ENCODE measurements around the gene DEDD2.
A peak's percentile ranks its signal among the peaks of the same experiment; 100 is the strongest.

The DEDD2 gene

GRCh38 chr19:42226886-42227285 is 9.4 kb upstream of the DEDD2 start:
- no peak for DNase-seq

DNA sequence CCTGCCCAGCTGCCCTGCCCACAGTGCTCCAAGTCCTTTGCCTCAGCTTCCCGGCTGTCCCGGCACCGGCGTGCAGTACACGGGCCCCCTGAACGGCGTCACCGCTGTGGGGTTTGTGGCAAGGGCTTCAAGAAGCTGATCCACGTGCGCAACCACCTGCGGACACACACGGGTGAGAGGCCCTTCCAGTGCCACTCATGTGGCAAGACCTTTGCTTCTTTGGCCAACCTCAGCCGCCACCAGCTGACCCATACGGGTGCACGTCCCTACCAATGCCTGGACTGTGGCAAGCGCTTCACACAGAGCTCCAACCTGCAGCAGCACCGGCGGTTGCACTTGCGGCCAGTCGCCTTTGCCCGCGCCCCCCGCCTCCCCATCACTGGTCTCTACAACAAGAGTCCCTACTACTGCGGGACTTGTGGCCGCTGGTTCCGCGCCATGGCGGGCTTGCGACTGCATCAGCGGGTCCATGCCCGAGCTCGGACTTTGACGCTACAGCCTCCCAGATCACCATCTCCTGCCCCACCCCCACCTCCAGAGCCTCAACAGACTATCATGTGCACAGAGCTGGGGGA is 8.3 kb upstream of the DEDD2 start:
- no peak for DNase-seq

GRCh38 chr19:42224940-42225717 is 7.7 kb upstream of the DEDD2 start:
- no peak for DNase-seq

- DNase-seq: no peak
These were observed 3.2 kb upstream of the DEDD2 start for GRCh38 chr19:42220751-42221097.

DNA sequence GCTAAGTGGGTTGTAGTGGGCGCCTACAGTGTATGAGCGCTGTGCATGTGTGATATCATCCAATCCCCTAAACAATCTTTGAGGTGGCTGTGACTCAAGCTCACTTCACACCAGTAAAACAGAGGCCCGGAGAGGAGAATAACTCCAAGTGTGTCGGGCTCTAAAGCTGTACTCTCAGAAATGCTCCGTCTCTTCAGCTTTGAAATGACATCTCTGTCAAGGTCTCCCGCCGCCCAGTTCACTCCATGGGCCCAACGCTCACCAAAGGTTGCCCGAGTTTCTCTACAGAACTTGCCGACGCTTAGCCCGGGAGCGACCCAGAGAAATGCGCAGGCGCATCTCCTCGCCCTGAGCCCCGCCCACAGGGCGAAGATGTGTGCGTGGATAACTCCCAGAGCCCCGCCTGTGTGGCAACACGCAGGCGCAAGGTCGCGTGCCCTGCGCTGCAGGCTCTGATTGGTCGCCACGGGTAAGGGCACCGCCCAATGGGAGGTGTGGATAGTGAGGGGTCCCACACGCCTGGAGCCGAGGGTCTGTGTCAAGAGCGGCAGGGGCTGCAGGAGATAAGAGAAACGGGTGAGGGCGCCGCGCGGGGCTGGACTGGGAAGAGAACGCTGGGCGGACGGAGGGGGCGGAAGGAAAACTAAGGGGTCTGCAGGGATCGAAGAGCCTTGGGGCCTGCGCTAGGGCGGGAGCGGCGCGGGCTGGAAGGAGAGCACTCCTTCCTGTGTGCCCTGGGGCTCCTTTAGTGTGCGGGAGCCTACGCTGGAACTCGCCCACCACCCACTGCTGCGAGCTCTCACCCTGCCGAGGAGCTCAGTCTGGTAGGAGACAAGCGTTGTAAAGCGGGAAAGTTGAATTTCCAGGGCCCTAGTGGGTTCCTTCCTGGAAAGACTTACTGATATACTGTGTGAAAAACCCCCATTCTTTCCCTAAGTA is 2.6 kb upstream of the DEDD2 start, which contains the start of gene ZNF526:
Gene ZNF526, plus strand, starts transcription at position 501 of the 939 bp plus-strand sequence. CDS start 4,092 bp downstream, outside the sequence.
- DNase-seq: peak; percentile 97

- peak; percentile 12 for DNase-seq
These were observed 591 bp downstream of the DEDD2 start for GRCh38 chr19:42216653-42217519.

DNA sequence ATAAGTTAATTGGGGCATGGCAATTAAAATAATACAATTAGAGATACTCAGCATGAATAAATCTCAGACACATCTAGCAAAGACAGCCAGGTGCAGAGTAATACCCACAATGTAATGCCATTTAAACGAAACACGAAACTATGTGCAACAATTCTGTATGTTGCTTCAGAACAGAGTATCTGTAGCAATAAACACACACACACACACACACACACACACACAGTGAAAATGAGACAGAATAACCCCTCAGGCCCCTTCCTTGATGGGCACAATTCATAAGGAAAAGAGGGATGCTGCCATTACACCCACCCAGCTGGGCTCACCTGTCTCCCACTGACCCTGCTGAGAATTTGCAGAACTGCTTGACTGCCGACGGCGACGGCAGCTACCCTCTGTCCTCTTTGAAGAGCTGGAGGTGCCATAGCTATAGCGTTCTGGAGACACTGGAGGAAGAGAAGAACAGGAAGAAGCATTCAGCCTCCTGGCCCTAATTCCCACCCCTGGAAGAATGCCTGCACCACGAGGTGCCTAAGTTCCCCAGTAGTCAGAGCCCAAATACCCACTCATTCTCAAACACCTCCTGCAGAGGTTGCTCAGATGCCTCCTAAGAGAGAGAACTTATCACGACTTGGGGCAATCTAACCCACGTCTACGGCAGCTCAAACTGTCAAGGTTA is 2.5 kb downstream of the DEDD2 start:
- no peak for DNase-seq

- DNase-seq: no peak
These were observed 4.6 kb downstream of the DEDD2 start for GRCh38 chr19:42212886-42213285.

- DNase-seq: no peak
These were observed 8.9 kb downstream of the DEDD2 start for GRCh38 chr19:42208612-42209011.

DNA sequence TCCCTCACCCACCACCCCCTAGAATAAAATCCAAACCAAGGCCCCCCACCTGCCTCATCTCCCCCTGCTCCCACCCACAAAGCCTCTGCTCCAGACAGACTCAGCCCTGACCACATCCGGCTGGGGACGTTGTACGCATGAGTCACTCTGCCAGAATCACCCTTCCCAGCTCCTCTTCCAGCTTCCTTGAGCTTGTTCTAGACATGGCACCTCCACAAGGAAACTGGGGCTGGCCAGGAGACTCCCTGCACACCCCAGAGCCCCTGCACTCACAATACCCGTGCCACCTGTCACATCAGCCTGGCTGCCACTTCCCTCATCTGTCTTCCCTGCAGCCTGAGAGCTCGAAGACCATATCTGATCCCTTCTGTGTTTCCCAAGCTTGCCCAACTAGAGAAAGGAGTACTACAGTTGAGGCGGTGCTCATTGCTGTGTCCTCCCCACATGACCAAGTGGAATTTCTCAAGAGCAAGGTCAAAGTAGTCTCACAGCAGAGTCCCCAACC is 9.7 kb downstream of the DEDD2 start:
- DNase-seq: no peak

DNA sequence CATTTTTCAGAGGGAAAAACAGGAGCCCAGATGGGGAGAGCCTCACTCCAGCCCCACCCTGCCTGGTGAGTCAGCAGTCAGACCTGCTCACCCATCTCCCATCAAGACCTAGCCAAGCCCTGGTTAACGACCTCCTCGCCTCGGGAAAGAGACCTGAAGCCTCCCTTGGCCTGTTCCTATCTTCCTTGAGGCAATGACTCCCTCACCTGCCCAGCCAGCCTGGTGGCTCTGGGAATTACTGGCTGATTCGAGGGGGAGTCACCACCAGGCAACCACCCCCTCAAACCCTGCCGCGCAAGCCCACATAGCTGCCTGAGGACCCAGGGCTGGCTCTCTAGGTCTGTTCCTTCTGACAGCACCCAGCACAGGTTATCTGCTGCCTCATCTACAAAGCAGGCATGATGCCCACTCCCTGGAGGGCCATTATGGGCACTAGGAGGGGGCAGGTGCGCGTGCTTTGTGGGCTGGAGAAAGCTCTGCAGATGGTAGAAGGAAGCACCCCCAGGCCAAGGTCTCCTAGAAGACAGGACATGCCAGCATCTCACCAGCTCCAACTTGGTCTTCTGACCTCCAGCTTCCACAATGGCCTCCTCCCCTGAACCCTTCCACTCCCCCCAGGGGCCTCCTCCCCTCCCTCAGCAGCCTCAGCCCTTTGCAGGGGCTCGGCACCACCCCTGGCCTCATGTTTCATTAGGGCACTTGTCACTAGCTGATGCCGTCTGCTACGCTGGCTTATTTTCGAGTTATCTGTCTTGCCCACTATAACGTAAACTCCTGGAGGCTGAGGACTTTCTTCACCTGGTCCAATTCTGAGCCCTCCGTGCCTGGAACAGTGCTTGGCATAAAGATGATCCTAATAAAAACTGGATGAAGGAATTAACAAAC is 10.4 kb downstream of the DEDD2 start:
- DNase-seq: no peak

DNA sequence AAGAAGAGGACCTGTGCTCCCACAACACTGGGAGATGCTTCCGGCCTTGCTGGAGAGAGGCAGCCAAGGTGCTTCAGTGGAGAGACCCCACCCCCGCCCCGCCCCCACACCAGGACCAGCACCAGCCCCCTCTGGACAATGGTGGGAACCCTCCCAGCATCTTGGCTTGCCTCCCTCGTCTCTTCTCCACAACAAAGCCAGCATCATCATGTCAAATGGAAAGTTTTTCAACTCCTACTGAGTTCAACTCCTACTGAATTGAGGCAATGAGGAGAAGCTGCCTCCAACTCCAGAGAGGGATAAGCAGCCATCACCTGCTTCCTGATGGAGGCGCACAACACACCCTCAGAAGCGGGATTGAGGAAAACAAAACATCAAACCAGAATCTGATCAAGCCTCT is 12.8 kb downstream of the DEDD2 start:
- no peak for DNase-seq

DNA sequence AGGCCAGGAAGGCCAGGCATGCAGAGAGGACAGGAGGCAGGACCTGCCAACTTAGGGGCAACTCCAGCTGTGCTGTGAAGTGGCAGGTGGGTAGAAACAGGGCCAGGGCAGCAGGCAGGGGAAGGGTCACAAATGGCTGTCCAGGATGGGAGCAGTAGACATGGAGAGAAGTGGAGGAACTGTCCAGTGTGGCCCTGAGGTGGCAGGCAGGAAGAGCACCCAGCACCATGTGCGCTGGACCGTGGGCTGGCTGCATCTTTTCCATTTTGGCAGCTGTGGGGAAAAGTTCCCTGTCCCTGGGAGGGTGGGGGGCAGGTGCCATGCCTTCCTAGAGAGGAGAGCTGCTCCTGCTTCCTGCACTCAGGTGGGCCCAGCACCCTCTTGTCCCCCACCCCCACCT is 13.8 kb downstream of the DEDD2 start:
- DNase-seq: no peak

DNA sequence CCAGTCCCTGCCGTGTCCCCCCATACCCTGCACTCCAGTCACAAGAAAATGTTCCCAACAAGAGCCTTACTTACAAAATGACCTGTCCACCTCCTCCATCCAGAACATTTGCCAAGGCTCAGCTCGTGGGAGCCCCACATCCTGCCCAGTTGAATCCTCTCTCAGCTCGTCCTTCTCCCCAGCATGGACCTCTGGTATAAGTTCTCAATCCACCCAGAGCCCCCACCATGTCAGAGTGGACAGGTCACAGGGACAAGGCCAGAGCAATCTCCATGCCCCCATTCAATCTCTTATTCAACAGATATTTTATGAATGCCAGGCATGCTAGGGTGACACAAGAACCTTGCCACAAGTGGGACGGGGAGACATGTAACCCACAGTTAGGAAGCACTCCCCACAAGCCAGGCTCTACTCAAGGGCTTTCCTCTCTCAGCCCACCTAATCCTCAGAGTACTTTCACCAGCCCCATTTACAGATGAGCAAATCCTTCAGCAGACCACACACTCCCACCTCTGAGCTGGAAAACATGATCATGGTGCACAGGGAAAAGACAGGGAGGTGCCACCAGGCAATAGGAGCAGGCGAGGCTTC is 15.1 kb downstream of the DEDD2 start:
- no peak for DNase-seq

GRCh38 chr19:42201489-42202289 is 15.8 kb downstream of the DEDD2 start:
- DNase-seq: no peak

DNA sequence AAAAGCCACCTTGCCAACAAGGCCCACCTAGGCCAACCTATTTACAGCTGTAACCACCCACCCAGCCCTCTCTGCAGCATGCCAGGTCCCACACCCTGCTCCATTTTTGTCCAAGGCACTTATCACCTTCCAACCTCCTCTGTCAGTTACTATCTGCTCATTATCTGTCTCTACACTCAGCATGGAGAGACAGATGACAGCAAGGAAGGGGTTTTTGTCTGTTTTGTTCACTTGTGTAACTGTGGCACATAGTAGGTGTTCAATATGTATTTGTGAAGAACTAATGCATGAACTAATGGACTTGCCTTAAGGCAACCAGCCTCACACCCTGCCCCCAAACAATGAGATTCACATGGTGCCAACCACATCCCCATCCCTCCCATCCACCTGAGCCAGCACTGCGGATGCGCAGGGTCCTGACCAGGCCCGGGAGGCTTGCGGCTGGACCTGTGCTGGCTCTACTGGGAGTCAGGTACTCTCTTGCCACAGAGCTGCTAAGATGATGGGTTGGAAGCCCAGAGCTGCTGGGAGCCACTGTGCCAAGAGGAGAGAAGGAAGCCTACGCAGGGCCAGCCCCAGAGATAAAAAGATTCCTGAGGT is 17.3 kb downstream of the DEDD2 start:
- DNase-seq: no peak

DNA sequence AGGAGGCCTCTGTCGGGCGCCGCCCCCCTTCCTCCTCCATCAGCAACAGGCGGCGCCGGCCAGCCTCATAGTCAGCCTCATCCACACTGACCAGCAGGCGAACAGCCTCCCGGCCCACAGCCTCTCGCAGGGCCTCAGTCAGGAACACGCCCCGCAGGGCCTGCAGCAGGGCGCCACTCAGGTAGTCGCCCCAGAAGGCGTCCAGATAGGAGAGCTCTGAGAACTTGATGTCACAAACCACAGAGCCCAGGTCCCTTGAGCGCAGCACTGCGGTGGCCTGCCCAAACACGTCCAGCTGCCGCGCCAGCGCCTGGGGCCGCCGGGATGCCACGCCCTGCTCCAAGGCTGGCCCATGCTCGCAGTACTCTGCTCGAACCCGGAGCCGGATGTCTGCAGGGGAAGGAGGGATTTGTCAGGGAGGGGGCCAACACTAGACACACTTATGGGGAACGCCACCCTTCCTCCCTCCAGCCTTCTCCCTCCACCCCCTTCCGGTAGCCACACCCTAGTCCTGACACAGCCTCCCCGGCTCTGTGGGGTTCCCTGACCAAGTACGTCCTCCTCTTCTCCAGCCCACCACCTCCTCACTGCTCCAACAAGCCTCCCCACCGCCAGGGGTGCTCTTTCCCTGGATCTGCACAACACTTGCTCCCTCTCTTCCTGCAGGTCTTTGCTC is 17.9 kb downstream of the DEDD2 start:
- no peak for DNase-seq

DNA sequence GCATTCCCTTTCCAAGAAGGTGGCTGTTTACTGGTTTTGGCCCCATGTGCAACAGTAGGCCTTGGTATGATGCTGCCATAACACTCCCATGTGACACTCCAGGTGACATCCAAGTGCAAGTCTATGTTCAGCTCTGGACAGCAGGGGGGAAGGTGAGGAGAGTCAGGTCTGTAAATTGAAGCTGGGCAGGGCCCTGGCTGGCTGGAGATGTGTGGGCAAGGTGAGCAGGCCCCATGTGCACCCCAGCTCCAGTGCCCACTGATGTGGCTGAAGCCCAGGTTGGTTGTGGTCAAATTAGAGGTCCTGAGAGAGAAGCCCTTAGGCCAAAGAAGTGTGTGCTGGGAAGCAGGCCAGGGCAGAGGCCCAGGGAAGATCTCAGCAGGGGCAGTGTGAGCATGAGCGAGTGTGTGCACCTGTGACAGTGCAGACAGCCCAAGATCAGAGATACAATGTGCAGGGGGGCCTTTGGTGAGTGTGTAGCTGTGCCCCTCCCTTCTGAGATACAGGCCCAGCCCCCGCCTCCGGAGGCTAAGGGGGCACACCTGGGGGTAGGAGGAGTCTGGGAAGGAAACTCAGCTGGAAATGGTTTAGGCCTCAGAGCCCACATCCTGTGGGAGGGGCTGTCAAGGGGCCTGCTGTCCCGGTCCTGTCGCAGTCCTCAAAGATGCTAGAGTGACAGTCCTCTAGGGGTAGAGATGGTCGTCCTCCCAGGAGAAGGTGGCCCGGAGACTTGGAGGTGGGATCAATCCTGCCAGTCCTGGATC is 18.6 kb downstream of the DEDD2 start:
- no peak for DNase-seq
